ENCODE measurements around the gene PDXK.
"Not testable (repeated sequence)": the region's sequence is repeated elsewhere in the genome, so short reads cannot be mapped to it uniquely, and the experiment has no call there.

PDXK gene

GRCh38 chr21:43718872-43719747 lies at the start of gene PDXK:
Gene PDXK (plus strand): TSS chr21:43719129. CDS start chr21:43719295, 166 bp downstream.
- Histone ChIP-seq H3K4me1 (ENCODE audit: control insufficient read depth in 1 of 2, insufficient read depth in 1 of 2, low read depth in 1 of 2, low read length in 1 of 2) (peaks cover 51 to 57% of the 10 kb centered on the region in 2 experiments), H3K9me3 (no peaks in the 10 kb centered on the region), H3K36me3 (peaks cover 8% of the 10 kb centered on the region), H3K4me3 (ENCODE audit: low read depth in 1 of 2, low read length in 1 of 2) (peak within 1 kb of the TSS; percentile 84 to 94), H3K27ac (peak within 1 kb of the TSS; percentile 92), H3K27me3 (peaks cover 13% of the 10 kb centered on the region)
- TF ChIP-seq CTCF (IDR thresholded peaks at IDR 0.05): peak; percentile 34

- H3K9me3 ChIP-seq: no peaks in the 10 kb centered on the region
- peaks cover 18% of the 10 kb centered on the region for H3K36me3 ChIP-seq
- no peaks in the 10 kb centered on the region for H3K4me1 ChIP-seq (ENCODE audit: control insufficient read depth in 1 of 2, insufficient read depth in 1 of 2, low read depth in 1 of 2, low read length in 1 of 2)
- no peak for TF ChIP-seq CTCF (IDR thresholded peaks at IDR 0.05)
- H3K4me3 ChIP-seq (ENCODE audit: low read depth in 1 of 2, low read length in 1 of 2): no peak overlapping the region
- H3K27me3 ChIP-seq: no peaks in the 10 kb centered on the region
- no peak overlapping the region for H3K27ac ChIP-seq
Observed at GRCh38 chr21:43669828-43670605, 48.9 kb upstream of the PDXK start.

DNA sequence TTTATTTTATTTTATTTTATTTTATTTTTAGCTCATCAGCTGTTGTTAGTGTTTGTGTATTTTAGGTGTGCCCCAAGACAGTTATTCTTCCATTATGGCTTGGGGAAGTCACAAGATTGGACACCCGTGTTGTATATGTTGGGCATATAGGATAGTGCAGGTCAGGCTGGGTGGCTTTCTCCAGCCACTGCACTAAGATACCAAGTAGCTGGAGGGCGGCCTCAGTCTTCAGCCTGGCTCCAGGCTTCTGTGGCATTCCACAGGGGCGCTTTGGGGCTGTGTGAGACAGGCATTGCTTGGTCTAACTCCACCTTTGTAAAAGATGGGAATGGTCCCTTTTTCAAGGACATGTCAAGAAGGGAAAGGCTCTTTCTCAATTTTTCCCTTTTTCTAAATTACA lies 43.1 kb upstream of the PDXK start:
- TF ChIP-seq CTCF (IDR thresholded peaks at IDR 0.05): no peak
- no peaks in the 10 kb centered on the region for H3K9me3 ChIP-seq

DNA sequence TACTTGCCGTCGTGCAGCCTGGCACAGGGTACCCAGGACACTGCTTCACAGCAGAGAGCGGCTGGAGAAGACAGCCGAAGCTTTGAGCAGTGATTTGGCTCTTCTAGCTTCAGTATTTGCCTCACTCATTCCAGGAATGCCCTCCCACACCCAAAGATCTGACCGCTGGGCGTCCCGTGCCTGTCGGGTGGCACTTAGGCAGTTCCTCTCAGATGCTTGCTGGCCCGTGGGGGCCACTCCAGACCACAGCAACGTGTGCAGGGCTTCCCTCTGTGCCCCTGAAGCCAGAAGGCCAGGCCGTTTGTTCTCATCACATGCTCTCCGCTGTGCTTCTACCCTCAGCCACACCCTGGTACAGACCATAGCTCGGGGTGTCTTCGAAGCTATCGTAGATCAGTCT lies 42.5 kb upstream of the PDXK start:
- peaks cover 34% of the 10 kb centered on the region for H3K36me3 ChIP-seq
- no peaks in the 10 kb centered on the region for H3K9me3 ChIP-seq
- no peak overlapping the region for H3K4me3 ChIP-seq (ENCODE audit: low read depth in 1 of 2, low read length in 1 of 2)
- H3K27ac ChIP-seq: no peak overlapping the region
- no peak for TF ChIP-seq CTCF (IDR thresholded peaks at IDR 0.05)
- no peaks in the 10 kb centered on the region for H3K4me1 ChIP-seq (ENCODE audit: control insufficient read depth in 1 of 2, insufficient read depth in 1 of 2, low read depth in 1 of 2, low read length in 1 of 2)
- H3K27me3 ChIP-seq: no peaks in the 10 kb centered on the region

More for the DNA sequence above, 43.1 kb upstream of the PDXK start:
- no peak overlapping the region for H3K27ac ChIP-seq
- no peaks in the 10 kb centered on the region for H3K4me1 ChIP-seq (ENCODE audit: control insufficient read depth in 1 of 2, insufficient read depth in 1 of 2, low read depth in 1 of 2, low read length in 1 of 2)
- H3K27me3 ChIP-seq: no peaks in the 10 kb centered on the region
- no peak overlapping the region for H3K4me3 ChIP-seq (ENCODE audit: low read depth in 1 of 2, low read length in 1 of 2)
- H3K36me3 ChIP-seq: peaks cover 36% of the 10 kb centered on the region

GRCh38 chr21:43679951-43680350 lies 39.0 kb upstream of the PDXK start:
- Histone ChIP-seq H3K27me3 (no peaks in the 10 kb centered on the region), H3K36me3 (peaks cover 25% of the 10 kb centered on the region), H3K9me3 (no peaks in the 10 kb centered on the region), H3K27ac (no peak overlapping the region), H3K4me1 (ENCODE audit: control insufficient read depth in 1 of 2, insufficient read depth in 1 of 2, low read depth in 1 of 2, low read length in 1 of 2) (no peaks in the 10 kb centered on the region), H3K4me3 (ENCODE audit: low read depth in 1 of 2, low read length in 1 of 2) (no peak overlapping the region)
- TF ChIP-seq CTCF (IDR thresholded peaks at IDR 0.05): no peak

- not testable (repeated sequence) for H3K9me3 ChIP-seq; H3K27ac ChIP-seq; H3K4me3 ChIP-seq (ENCODE audit: low read depth in 1 of 2, low read length in 1 of 2); H3K27me3 ChIP-seq; H3K4me1 ChIP-seq (ENCODE audit: control insufficient read depth in 1 of 2, insufficient read depth in 1 of 2, low read depth in 1 of 2, low read length in 1 of 2)
- H3K36me3 ChIP-seq: peaks cover 20% of the 10 kb centered on the region
Observed at GRCh38 chr21:43680421-43680820, 38.5 kb upstream of the PDXK start.
